ENCODE measurements around the gene MTG2. TPM values are rescaled to one million over a fixed set of nuclear protein-coding genes. Genes with fewer than 3 reads are reported as not detected.

The MTG2 gene
- total RNA-seq, 6 experiments from 2014 or later, result 27.0 to 45.6 (median 31.8) TPM

DNA sequence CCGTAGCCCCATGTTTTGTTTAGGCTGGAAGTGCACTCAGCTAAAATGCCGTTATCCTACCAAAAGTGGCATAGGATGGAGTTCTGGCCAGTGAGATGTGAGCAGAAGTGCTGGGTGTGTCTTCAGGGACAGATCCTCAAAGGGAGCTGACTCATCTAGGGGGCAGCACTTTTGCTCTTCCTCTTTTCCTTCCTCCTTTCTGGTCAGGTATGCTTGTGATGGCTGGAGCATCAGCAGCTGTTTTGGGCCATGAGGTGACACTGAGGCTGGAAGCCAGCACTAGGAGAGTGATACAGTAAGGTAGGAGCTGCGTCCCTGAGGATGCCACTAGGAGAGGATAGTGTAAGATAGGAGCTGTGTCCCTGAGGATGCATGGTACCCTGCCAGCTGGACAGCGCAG, 50.9 kb downstream of the MTG2 start:
- Histone ChIP-seq H3K36me3 (no peaks in the 10 kb centered on the region), H3K9me3 (no peaks in the 10 kb centered on the region), H3K27ac (no peak overlapping the region), H3K4me3 (no peak overlapping the region), H3K27me3 (no peaks in the 10 kb centered on the region), H3K4me1 (peaks cover 0 to 8% (median 3%) of the 10 kb centered on the region in 4 donors)
- ATAC-seq (no peak), DNase-seq (no peak)
- intact Hi-C loops (cut with DNase I), result no loop called here
- TF ChIP-seq, protein P1, sequence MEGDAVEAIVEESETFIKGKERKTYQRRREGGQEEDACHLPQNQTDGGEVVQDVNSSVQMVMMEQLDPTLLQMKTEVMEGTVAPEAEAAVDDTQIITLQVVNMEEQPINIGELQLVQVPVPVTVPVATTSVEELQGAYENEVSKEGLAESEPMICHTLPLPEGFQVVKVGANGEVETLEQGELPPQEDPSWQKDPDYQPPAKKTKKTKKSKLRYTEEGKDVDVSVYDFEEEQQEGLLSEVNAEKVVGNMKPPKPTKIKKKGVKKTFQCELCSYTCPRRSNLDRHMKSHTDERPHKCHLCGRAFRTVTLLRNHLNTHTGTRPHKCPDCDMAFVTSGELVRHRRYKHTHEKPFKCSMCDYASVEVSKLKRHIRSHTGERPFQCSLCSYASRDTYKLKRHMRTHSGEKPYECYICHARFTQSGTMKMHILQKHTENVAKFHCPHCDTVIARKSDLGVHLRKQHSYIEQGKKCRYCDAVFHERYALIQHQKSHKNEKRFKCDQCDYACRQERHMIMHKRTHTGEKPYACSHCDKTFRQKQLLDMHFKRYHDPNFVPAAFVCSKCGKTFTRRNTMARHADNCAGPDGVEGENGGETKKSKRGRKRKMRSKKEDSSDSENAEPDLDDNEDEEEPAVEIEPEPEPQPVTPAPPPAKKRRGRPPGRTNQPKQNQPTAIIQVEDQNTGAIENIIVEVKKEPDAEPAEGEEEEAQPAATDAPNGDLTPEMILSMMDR (IDR thresholded peaks at IDR 0.05), result no peak
- no peak for TF ChIP-seq POLR2A (IDR thresholded peaks at IDR 0.05)
- 100% methylated on average over 1 of the region's 4 CpGs for WGBS (ENCODE audit: insufficient coverage, low coverage, low lambda C conversion rate, missing lambda C conversion rate)

DNA sequence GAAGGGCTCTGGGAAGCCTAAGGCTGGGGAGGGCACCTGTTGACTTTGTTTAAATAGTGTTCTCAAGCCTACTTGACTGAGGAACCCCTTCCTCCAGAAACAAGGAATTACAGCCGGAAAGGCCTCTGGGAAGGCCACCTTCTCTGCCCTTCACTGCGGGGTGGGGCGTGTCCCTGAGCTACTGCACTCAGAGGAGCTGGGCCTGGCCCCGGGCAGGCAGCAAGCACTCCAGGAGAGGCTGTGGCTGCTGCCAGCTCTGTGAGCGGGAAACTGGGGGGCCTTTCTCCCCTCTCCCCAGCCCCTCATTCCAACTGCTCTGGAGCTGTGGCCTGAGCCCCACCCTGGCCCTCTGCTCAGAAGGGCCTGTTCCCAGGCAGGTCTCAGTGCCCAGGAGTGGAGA, 51.5 kb downstream of the MTG2 start:
- peaks cover 0 to 12% (median 3%) of the 10 kb centered on the region in 4 donors for H3K4me1 ChIP-seq
- TF ChIP-seq, protein P1 (IDR thresholded peaks at IDR 0.05), result no peak
- no peak for TF ChIP-seq POLR2A (IDR thresholded peaks at IDR 0.05)
- no peak overlapping the region for H3K27ac ChIP-seq
- no peaks in the 10 kb centered on the region for H3K36me3 ChIP-seq
- WGBS (ENCODE audit: insufficient coverage, low coverage, low lambda C conversion rate, missing lambda C conversion rate), result no CpG with 5 or more reads among the region's 5 CpGs
- intact Hi-C loops (cut with DNase I), result no loop called here
- H3K4me3 ChIP-seq, result no peak overlapping the region
- no peak for ATAC-seq
- DNase-seq, result no peak
- no peaks in the 10 kb centered on the region for H3K27me3 ChIP-seq
- H3K9me3 ChIP-seq, result no peaks in the 10 kb centered on the region

DNA sequence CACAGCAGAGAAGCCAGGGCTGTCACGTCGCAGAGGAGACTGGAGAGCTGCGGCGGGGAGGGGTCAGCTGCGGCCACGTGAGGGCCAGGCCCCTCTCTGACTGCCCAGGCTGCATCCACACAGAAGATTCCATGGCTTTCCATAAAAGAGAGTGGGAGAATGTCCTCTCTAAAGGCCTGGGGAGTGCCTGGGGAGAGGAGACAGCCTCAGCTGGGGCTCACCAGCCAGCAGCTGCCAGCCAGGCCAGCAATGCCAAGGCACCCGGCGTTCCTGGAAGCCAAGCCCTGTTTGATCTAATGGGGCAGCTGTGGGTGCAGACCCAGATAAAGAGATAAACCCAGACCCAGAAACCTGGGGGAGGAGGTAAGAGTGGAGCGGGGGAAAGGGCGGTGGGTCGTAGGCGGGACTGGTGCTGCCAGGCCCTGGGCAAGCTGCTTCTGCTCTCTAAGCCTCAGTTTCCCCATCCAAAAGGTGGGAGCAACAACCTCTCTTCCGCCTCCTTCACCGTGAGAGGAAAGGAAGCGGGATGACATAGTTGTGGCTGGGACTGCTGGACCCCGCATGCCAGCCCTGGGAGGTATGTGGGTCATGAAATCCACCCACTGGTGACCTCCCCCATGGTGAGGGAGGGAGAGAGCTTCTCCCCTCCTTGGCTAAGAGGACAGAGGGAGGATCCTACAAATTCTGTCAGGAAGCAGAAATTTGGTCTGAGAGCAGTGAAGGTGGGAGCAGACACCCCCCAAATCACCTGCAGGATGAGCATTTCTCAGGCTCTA, 52.4 kb downstream of the MTG2 start:
- TF ChIP-seq POLR2A (IDR thresholded peaks at IDR 0.05), result no peak
- TF ChIP-seq, protein P1 (IDR thresholded peaks at IDR 0.05), result no peak
- Histone ChIP-seq H3K27ac (no peak overlapping the region), H3K9me3 (no peaks in the 10 kb centered on the region), H3K36me3 (no peaks in the 10 kb centered on the region), H3K27me3 (no peaks in the 10 kb centered on the region), H3K4me1 (peaks cover 0 to 15% (median 3%) of the 10 kb centered on the region in 4 donors), H3K4me3 (no peak overlapping the region)
- intact Hi-C loops (cut with DNase I), result no loop called here
- no peak for DNase-seq
- 65% methylated on average over 7 of the region's 16 CpGs for WGBS (ENCODE audit: insufficient coverage, low coverage, low lambda C conversion rate, missing lambda C conversion rate)
- ATAC-seq, result no peak

DNA sequence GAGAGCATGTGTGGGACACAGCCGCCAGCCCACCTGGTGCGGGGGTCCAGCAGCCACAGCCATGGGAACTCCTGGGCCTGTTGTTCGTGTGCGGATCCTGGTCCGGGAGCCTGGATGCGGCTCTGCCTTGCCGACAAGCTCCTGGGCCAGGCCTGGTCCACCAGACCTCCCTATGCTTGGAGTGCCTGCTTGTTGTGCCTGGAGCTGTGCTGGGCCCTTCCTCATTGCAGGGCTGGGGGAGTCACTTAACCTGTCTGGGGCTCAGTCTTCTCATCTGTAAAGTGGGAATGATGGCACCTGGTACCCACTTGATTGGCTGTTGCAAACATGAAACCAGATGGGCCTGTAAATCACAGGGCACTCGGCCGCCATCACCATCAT, 52.9 kb downstream of the MTG2 start:
- Histone ChIP-seq H3K9me3 (no peaks in the 10 kb centered on the region), H3K4me3 (no peak overlapping the region), H3K27me3 (no peaks in the 10 kb centered on the region), H3K4me1 (peaks cover 0 to 15% (median 3%) of the 10 kb centered on the region in 4 donors), H3K36me3 (no peaks in the 10 kb centered on the region), H3K27ac (no peak overlapping the region)
- ATAC-seq (no peak), DNase-seq (no peak)
- WGBS (ENCODE audit: insufficient coverage, low coverage, low lambda C conversion rate, missing lambda C conversion rate), result no CpG with 5 or more reads among the region's 9 CpGs
- intact Hi-C loops (cut with DNase I), result no loop called here
- TF ChIP-seq POLR2A (IDR thresholded peaks at IDR 0.05), result no peak
- TF ChIP-seq, protein P1 (IDR thresholded peaks at IDR 0.05), result no peak
